IPS-15b (cell line): ENCODE measurements around the gene KCNQ1.

Experiments
- H3K27me3 ChIP-seq: one replicate; pipeline ENCODE4 v1.6.1; 2013; ENCODE audit warnings: low read length; ENCODE audit not compliant: control insufficient read depth, insufficient read depth
- H3K36me3 ChIP-seq: one replicate; pipeline ENCODE4 v1.6.1; 2013; ENCODE audit warnings: low read length; ENCODE audit not compliant: control insufficient read depth, insufficient read depth
- H3K4me1 ChIP-seq: one replicate; pipeline ENCODE4 v1.6.1; 2013; ENCODE audit warnings: mild to moderate bottlenecking, low read length; ENCODE audit not compliant: control insufficient read depth, insufficient read depth
- H3K4me3 ChIP-seq: one replicate; pipeline ENCODE4 v1.5.1; 2013; ENCODE audit warnings: low read depth, low read length
- H3K9ac ChIP-seq: one replicate; pipeline ENCODE4 v1.6.1; 2013; ENCODE audit warnings: low read depth, mild to moderate bottlenecking, low read length
- H3K9me3 ChIP-seq: one replicate; pipeline ENCODE4 v1.6.1; 2013; ENCODE audit warnings: mild to moderate bottlenecking, low read length; ENCODE audit not compliant: control insufficient read depth, insufficient read depth

KCNQ1 gene

GRCh38 chr11:2442589-2442988 is 2.2 kb upstream of the KCNQ1 start:
- Histone ChIP-seq H3K4me1 (no peaks in the 10 kb centered on the region), H3K9me3 (no peaks in the 10 kb centered on the region), H3K36me3 (no peaks in the 10 kb centered on the region), H3K27me3 (peaks cover 44% of the 10 kb centered on the region), H3K4me3 (no peak overlapping the region), H3K9ac (no peak overlapping the region)

- Histone ChIP-seq H3K4me1 (no peaks in the 10 kb centered on the region), H3K27me3 (peaks cover 46% of the 10 kb centered on the region)
These were observed 1.4 kb upstream of the KCNQ1 start for GRCh38 chr11:2443406-2443805.

GRCh38 chr11:2443881-2444820 is 657 bp upstream of the KCNQ1 start, which contains the start of gene TRPM5:
TRPM5 (minus strand) TSS chr11:2444514; CDS start chr11:2423036, 21,478 bp downstream.
- Histone ChIP-seq H3K9me3 (no peaks in the 10 kb centered on the region), H3K4me1 (no peaks in the 10 kb centered on the region), H3K27me3 (peaks cover 49% of the 10 kb centered on the region), H3K9ac (no peak within 1 kb of the TSS), H3K36me3 (no peaks in the 10 kb centered on the region), H3K4me3 (peak within 1 kb of the TSS; percentile 55)

More at GRCh38 chr11:2443406-2443805, 1.4 kb upstream of the KCNQ1 start:
- Histone ChIP-seq H3K4me3 (peak overlapping the region; percentile 54), H3K9ac (no peak overlapping the region), H3K36me3 (no peaks in the 10 kb centered on the region), H3K9me3 (no peaks in the 10 kb centered on the region)

- H3K27me3 ChIP-seq: peaks cover 48% of the 10 kb centered on the region
- no peaks in the 10 kb centered on the region for H3K4me1 ChIP-seq
- H3K36me3 ChIP-seq: no peaks in the 10 kb centered on the region
- no peak overlapping the region for H3K9ac ChIP-seq
- peak overlapping the region; percentile 55 for H3K4me3 ChIP-seq
- no peaks in the 10 kb centered on the region for H3K9me3 ChIP-seq
These were observed 1.1 kb downstream of the KCNQ1 start for GRCh38 chr11:2445746-2446551.

DNA sequence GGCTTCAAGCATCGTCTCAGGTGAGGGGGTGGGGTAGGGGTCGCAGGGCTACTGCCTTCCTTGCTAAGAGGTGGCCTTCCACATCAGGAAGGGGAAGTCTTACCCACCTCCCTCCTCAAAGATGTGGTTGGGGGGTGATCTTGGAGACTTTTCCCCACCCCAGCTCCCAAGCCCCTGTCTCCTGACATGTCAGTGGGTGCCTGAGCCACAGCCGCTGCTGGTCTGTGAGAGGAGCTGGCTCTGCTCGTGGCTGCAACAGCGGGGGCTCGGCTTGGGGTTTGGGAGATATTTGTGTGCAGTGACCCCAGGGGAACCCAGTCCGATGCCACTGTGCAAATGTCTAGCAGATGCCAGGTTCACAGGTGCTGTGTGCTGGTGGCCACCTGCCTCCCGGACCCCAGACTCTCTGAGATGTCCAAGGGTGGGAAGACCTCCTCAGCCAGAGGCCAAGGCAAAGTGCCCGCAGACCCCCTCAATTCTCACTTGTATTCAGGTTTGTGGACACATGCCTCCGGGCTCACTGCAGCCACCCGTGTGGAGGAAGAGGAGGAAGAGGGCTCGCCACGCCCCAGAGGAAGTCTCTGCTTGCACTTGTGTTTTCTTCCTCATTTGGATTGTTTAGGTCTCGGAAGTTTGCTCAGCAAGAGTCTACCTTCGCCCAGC is 1.9 kb downstream of the KCNQ1 start:
- Histone ChIP-seq H3K9ac (no peak overlapping the region), H3K27me3 (peaks cover 47% of the 10 kb centered on the region), H3K4me3 (no peak overlapping the region), H3K4me1 (no peaks in the 10 kb centered on the region), H3K9me3 (no peaks in the 10 kb centered on the region), H3K36me3 (no peaks in the 10 kb centered on the region)

- peaks cover 47% of the 10 kb centered on the region for H3K27me3 ChIP-seq
- no peak overlapping the region for H3K4me3 ChIP-seq
- no peaks in the 10 kb centered on the region for H3K4me1 ChIP-seq
- H3K9ac ChIP-seq: no peak overlapping the region
- no peaks in the 10 kb centered on the region for H3K36me3 ChIP-seq
- no peaks in the 10 kb centered on the region for H3K9me3 ChIP-seq
These were observed 2.6 kb downstream of the KCNQ1 start for GRCh38 chr11:2447253-2447950.

DNA sequence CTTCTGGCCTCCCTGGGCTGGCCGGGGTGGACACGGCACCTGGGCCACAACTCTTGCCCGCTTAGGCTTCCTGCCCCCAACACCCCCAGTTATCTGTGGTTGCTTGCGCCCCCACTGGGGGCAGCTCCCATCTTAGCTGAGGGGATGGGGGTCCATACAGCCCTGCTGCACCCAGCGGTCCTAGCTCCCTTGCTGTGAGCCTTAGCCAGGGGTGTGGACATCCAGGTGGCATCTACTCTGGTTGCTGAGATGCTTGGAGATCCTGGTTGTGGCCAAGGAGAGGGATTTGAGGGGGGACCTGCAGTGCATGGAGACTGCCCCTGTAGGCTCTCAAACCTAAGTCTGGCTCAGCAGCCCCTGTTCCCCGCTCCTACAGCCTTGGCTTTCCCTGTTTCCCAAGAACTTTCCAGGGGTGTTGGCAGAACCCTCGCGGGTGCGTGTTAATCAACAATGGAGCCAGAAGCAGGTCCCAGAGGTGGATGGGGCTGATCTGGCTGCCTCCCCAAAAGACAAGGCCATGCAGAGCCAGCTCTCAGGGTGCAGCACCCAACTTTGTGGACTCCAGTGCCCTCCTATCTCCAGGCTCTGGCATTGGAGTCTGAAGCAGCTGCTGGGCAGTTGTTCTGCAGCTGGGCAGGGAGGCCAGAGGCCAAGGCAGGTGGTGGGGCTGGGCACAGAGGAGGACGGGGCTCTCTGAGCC is 3.3 kb downstream of the KCNQ1 start:
- H3K27me3 ChIP-seq: peaks cover 42% of the 10 kb centered on the region
- H3K9ac ChIP-seq: no peak overlapping the region
- H3K9me3 ChIP-seq: no peaks in the 10 kb centered on the region
- no peaks in the 10 kb centered on the region for H3K36me3 ChIP-seq
- no peak overlapping the region for H3K4me3 ChIP-seq
- H3K4me1 ChIP-seq: no peaks in the 10 kb centered on the region

- Histone ChIP-seq H3K9ac (no peak overlapping the region), H3K9me3 (no peaks in the 10 kb centered on the region), H3K36me3 (no peaks in the 10 kb centered on the region), H3K4me3 (no peak overlapping the region), H3K4me1 (no peaks in the 10 kb centered on the region), H3K27me3 (peaks cover 37% of the 10 kb centered on the region)
These were observed 4.1 kb downstream of the KCNQ1 start for GRCh38 chr11:2448661-2449547.

DNA sequence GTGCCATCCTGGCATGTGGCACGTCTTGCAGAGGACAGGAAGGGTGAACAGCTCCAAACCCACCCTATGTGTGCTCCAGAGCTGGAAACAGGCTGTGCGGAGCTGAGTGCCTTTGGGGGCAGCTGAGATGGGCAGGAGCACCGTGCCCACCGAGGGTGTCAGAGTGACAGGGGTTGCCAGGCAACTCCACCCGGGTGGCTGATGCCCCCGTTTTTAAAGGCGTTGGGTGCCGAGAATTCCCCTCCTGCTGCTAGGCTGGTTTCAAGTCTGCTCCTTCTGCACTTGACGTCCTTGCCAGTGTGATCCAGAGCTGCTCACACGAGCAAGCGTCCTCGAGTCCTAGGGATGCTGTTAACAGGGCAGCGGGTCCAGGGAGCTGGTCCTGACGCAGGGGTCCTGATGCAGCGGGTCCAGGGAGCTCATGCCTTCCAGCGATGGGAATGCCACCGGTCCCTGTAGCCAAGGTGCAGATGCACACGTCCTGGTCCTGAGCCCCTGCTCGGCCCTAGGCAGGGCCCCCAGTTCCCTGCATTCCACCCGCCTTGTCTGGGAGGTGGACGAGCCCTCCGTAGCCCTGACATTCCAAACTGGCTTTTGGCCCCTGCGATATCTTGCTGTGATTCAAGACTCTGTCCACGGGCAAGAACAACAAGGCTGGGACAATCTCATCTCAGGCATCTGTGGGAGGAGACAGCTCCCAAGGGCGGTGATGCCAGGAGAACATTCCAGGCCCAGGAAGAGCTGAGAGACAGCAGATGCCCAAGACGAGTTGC is 4.9 kb downstream of the KCNQ1 start:
- Histone ChIP-seq H3K4me3 (no peak overlapping the region), H3K27me3 (peaks cover 37% of the 10 kb centered on the region), H3K36me3 (no peaks in the 10 kb centered on the region), H3K9ac (no peak overlapping the region), H3K4me1 (no peaks in the 10 kb centered on the region), H3K9me3 (no peaks in the 10 kb centered on the region)
